Measurements from ENCODE around the gene HS2ST1. TPM values are rescaled to one million over a fixed set of nuclear protein-coding genes. Genes with fewer than 3 reads are reported as not detected.

Gene HS2ST1
- total RNA-seq, 6 experiments from 2014 or later, result 9.9 to 17.2 (median 13.7) TPM

DNA sequence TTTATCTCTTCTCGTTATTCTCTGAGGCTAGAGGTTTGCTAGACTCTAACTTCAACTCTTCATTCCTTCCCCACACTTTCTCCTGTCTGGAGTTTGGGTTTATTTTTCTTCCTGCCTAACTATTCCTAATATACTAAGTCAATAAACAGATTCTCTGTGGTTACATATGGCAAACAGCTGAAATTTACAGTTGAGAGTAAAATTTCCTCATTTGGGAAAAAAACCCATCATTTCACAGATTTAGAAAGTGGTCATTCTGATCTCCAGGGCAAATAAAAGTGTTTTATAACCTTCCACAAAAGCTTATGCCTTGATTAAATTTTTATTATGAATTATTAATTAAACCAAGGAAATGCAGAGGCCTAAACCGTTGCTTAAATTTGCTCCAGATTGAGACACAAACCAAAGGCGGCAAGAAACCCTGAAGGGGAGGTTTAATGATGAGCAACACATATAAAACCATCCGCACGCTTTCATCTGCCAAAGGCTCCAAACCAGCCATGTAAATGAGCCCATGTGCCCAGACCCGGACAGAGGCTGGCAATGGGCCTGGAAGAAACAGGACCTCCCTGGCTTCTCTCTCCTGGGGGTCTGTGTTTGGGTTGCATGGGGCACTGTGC, 212.6 kb downstream of the HS2ST1 start:
- WGBS (ENCODE audit: insufficient coverage, low coverage, low lambda C conversion rate, missing lambda C conversion rate), result 83% methylated on average over 6 of the region's 6 CpGs
- DNase-seq, result no peak
- no peak for ATAC-seq
- Histone ChIP-seq H3K27ac (no peak overlapping the region), H3K4me3 (no peak overlapping the region), H3K36me3 (no peaks in the 10 kb centered on the region), H3K9me3 (no peaks in the 10 kb centered on the region), H3K4me1 (peaks cover 0 to under 1% (median 0%) of the 10 kb centered on the region in 4 donors), H3K27me3 (no peaks in the 10 kb centered on the region)
- TF ChIP-seq, protein P1, sequence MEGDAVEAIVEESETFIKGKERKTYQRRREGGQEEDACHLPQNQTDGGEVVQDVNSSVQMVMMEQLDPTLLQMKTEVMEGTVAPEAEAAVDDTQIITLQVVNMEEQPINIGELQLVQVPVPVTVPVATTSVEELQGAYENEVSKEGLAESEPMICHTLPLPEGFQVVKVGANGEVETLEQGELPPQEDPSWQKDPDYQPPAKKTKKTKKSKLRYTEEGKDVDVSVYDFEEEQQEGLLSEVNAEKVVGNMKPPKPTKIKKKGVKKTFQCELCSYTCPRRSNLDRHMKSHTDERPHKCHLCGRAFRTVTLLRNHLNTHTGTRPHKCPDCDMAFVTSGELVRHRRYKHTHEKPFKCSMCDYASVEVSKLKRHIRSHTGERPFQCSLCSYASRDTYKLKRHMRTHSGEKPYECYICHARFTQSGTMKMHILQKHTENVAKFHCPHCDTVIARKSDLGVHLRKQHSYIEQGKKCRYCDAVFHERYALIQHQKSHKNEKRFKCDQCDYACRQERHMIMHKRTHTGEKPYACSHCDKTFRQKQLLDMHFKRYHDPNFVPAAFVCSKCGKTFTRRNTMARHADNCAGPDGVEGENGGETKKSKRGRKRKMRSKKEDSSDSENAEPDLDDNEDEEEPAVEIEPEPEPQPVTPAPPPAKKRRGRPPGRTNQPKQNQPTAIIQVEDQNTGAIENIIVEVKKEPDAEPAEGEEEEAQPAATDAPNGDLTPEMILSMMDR (IDR thresholded peaks at IDR 0.05), result no peak
- no peak for TF ChIP-seq POLR2A (IDR thresholded peaks at IDR 0.05)
- intact Hi-C loops (cut with DNase I), result no loop called here

DNA sequence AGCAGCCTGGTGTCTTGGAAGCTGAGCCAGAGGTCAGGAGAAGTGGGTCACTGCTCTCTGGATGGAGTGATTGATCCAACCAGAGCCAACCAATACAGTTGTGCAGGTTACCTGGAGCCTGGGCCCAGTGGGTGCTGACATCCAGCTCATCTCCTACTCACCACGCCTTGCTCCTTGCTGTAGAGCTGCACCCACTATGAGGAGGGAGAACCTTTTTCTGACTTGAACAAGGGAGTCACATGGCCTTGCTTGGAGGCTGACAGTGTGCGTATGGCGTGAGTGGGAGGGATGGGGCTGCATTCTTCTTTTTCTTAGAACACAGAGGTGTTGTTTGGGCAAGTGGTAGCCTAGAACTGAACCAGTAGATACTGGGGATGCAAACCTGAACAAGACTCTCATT, 213.1 kb downstream of the HS2ST1 start:
- WGBS (ENCODE audit: insufficient coverage, low coverage, low lambda C conversion rate, missing lambda C conversion rate), result 95% methylated on average over 3 of the region's 3 CpGs
- Histone ChIP-seq H3K4me3 (no peak overlapping the region), H3K4me1 (peaks cover 0 to 6% (median 0%) of the 10 kb centered on the region in 4 donors), H3K9me3 (no peaks in the 10 kb centered on the region), H3K27me3 (no peaks in the 10 kb centered on the region), H3K27ac (no peak overlapping the region), H3K36me3 (no peaks in the 10 kb centered on the region)
- TF ChIP-seq, protein P1 (IDR thresholded peaks at IDR 0.05), result no peak
- TF ChIP-seq POLR2A (IDR thresholded peaks at IDR 0.05), result no peak
- intact Hi-C loops (cut with DNase I), result no loop called here
- ATAC-seq (no peak), DNase-seq (no peak)

DNA sequence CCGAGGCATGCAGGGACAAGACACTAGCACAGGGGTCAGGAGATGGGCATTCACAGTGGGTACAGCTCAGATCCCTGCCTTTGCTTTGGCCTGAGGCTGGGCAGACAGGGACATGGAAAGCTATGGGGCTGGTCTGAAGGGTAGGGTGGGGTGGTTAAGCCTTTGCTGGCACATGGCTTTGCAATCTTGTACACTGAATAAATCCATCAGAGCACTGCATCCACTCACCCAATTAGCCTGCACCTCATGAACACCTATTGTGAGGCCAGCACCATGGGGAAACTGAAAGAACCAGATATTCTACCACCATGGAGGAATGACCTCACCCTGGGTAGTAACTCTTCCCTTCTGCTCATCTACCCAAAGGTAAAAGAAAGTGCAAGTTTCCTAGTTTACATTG, 214.6 kb downstream of the HS2ST1 start:
- H3K36me3 ChIP-seq, result no peaks in the 10 kb centered on the region
- DNase-seq, result no peak
- H3K9me3 ChIP-seq, result no peaks in the 10 kb centered on the region
- ATAC-seq, result no peak
- H3K27me3 ChIP-seq, result no peaks in the 10 kb centered on the region
- TF ChIP-seq, protein P1 (IDR thresholded peaks at IDR 0.05), result no peak
- no peak overlapping the region for H3K27ac ChIP-seq
- no peak overlapping the region for H3K4me3 ChIP-seq
- intact Hi-C loops (cut with DNase I), result no loop called here
- peaks cover 0 to 6% (median 0%) of the 10 kb centered on the region in 4 donors for H3K4me1 ChIP-seq
- WGBS (ENCODE audit: insufficient coverage, low coverage, low lambda C conversion rate, missing lambda C conversion rate), result 40% methylated on average over 1 of the region's 1 CpG

DNA sequence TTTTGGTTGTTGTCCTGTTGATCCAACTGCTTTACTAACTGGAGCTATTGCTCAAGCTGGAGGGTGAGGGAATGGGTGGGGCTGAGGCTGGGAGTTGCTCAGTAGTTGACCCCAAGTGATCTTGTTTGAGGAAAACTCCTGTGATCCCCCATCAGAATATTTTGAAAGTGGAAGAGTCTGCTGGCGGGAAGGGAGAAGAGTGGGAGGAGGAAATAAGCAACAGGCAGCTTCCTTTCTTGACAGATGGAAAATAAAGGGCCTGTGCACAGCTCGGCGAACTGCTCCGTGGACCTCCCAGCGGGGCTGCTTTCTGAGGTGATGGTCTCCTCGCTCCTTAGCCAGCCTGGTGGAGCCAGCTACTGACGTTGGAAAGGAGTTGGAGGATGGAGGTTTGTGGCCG, 215.2 kb downstream of the HS2ST1 start:
- intact Hi-C loops (cut with DNase I), result no loop called here
- no peak for DNase-seq
- Histone ChIP-seq H3K27ac (no peak overlapping the region), H3K27me3 (no peaks in the 10 kb centered on the region), H3K36me3 (no peaks in the 10 kb centered on the region), H3K4me1 (peaks cover 0 to 6% (median 0%) of the 10 kb centered on the region in 4 donors), H3K9me3 (no peaks in the 10 kb centered on the region), H3K4me3 (no peak overlapping the region)
- 71% methylated on average over 8 of the region's 8 CpGs for WGBS (ENCODE audit: insufficient coverage, low coverage, low lambda C conversion rate, missing lambda C conversion rate)
- no peak for ATAC-seq
- TF ChIP-seq, protein P1 (IDR thresholded peaks at IDR 0.05), result no peak
- no peak for TF ChIP-seq POLR2A (IDR thresholded peaks at IDR 0.05)
